GM12878 (cell line): ENCODE results near the gene AKAP12. TPM values are rescaled to one million over a fixed set of nuclear protein-coding genes. Genes with fewer than 3 reads are reported as not detected.

Experiments
- ATAC-seq: fragments of 200-7000 bp; cut with Tn5 transposase; 3 replicates; pipeline ENCODE4 v1.9.1; 2020; ENCODE audit warnings: mild to moderate bottlenecking, moderate library complexity
- BruUV-seq: library from RNA; stranded (reverse); fragments of 400-500 nt; replicated peaks from 2 replicates; lab custom pipeline; 2021; lab: Mats Ljungman, UMichigan
- CTCF ChIA-PET: fragments of 300-600 bp; sonication (Branson Sonifier 250); formaldehyde crosslinking; extraction: SDS; loops from one replicate; lab custom pipeline; 2021; ENCODE audit warnings: inconsistent platforms; lab: Yijun Ruan, JAX
- POLR2A ChIA-PET: fragments of 350-600 bp; formaldehyde crosslinking; extraction: SDS; loops from one replicate; lab custom pipeline; 2021; ENCODE audit warnings: inconsistent platforms; lab: Charles Lee
- RAD21 ChIA-PET: fragments of 300-600 bp; sonication (Branson Sonifier 250); formaldehyde crosslinking; loops from one replicate; lab custom pipeline; 2023; ENCODE audit warnings: antibody characterized with exemption; ENCODE audit not compliant: unreplicated experiment; lab: Charles Lee
- SMC1A ChIA-PET: fragments of 300-600 bp; sonication (Branson Sonifier 250); formaldehyde crosslinking; loops from one replicate; lab custom pipeline; 2023; ENCODE audit not compliant: unreplicated experiment, uncharacterized antibody; lab: Charles Lee
- DNase-seq: peaks from one replicate; pipeline ENCODE4 v3.0.0-alpha.2; 2011; ENCODE audit warnings: low read depth, low spot score
- FAIRE-seq: peaks from 3 replicates; lab custom pipeline; 2011; peaks lifted over from hg19 to GRCh38; lab: Jason Lieb, UNC
- H2AFZ ChIP-seq: 2 replicates; pipeline ENCODE4 v1.6.0; 2011; ENCODE audit warnings: low read depth, low read length, control low read depth; ENCODE audit not compliant: control insufficient read depth
- H3K27ac ChIP-seq: 2 replicates; pipeline ENCODE4 v1.5.1; 2011; ENCODE audit warnings: control low read depth; ENCODE audit not compliant: control insufficient read depth, insufficient read depth
- H3K27me3 ChIP-seq, 2 experiments: replicated peaks in 1 of 2; 2 replicates each; pipeline versions ENCODE4 v1.6.0 to v1.6.1; 2011; ENCODE audit warnings: low read length in 1 of 2; ENCODE audit not compliant: control insufficient read depth in 2 of 2, insufficient read depth in 2 of 2
- H3K36me3 ChIP-seq, 2 experiments: 2 replicates each; pipeline ENCODE4 v1.5.1; 2011; ENCODE audit warnings: low read length in 1 of 2; ENCODE audit not compliant: control insufficient read depth in 2 of 2, insufficient read depth in 2 of 2
- H3K4me1 ChIP-seq: 2 replicates; pipeline ENCODE4 v1.6.1; 2011; ENCODE audit warnings: mild to moderate bottlenecking, low read length, moderate library complexity, mixed read lengths; ENCODE audit not compliant: control insufficient read depth, insufficient read depth
- H3K4me2 ChIP-seq: 2 replicates; pipeline ENCODE4 v1.6.0; 2011; ENCODE audit warnings: control low read depth; ENCODE audit not compliant: control insufficient read depth, insufficient read depth
- H3K4me3 ChIP-seq: fragments of 200-600 bp; sonication (generic); 2 replicates; pipeline ENCODE4 v1.5.1; 2016
- H3K79me2 ChIP-seq: 2 replicates; pipeline ENCODE4 v1.6.0; 2011; ENCODE audit warnings: low read length; ENCODE audit not compliant: control insufficient read depth, insufficient read depth
- H3K9ac ChIP-seq: 2 replicates; pipeline ENCODE4 v1.8.0; 2011; ENCODE audit warnings: low read length, control low read depth, mixed read lengths; ENCODE audit not compliant: control insufficient read depth, insufficient read depth
- H3K9me3 ChIP-seq: replicated peaks from 3 replicates; pipeline ENCODE4 v1.5.1; 2011; ENCODE audit warnings: mild to moderate bottlenecking, low read length; ENCODE audit not compliant: control insufficient read depth, insufficient read depth
- H4K20me1 ChIP-seq: 2 replicates; pipeline ENCODE4 v1.6.0; 2011; ENCODE audit not compliant: control insufficient read depth, insufficient read depth
- ASH2L ChIP-seq: fragments of 300-600, 200-600 bp; sonication (generic); IDR thresholded peaks from 2 replicates; pipeline ENCODE4 v1.6.1; 2017; ENCODE audit warnings: low read depth, mild to moderate bottlenecking, borderline replicate concordance
- CBX5 ChIP-seq: sonication (generic); IDR thresholded peaks from 2 replicates; pipeline ENCODE4 v1.6.1; 2016; ENCODE audit warnings: low read depth, moderate library complexity, mild to moderate bottlenecking, inconsistent platforms
- HCFC1 ChIP-seq: fragments of 150-350 bp; IDR thresholded peaks from 2 replicates; pipeline ENCODE4 v1.6.1; 2014; ENCODE audit warnings: low read length
- RB1 ChIP-seq: fragments of 450-650 bp; formaldehyde crosslinking; IDR thresholded peaks from 2 replicates; pipeline ENCODE4 v1.6.1; 2017; ENCODE audit warnings: mild to moderate bottlenecking, borderline replicate concordance
- SUZ12 ChIP-seq: fragments of 200-600 bp; sonication (generic); IDR thresholded peaks from one replicate; pipeline ENCODE4 v1.6.1; 2018; ENCODE audit warnings: antibody characterized with exemption, mild to moderate bottlenecking; ENCODE audit not compliant: unreplicated experiment
- ZNF217 ChIP-seq: fragments of 450-650 bp; IDR thresholded peaks from 2 replicates; pipeline ENCODE4 v1.6.1; 2017; ENCODE audit warnings: antibody characterized with exemption, mild to moderate bottlenecking
- WGBS: methylation state at CpG from one replicate; pipeline ENCODE4 v1.1.6; 2016; ENCODE audit warnings: low lambda C conversion rate; ENCODE audit not compliant: insufficient replicate concordance, insufficient coverage; ENCODE audit errors: missing lambda C conversion rate; 5-methylcytosine and 5-hydroxymethylcytosine counted together
- in situ Hi-C: fragments of 300-500 bp; cut with MboI; formaldehyde crosslinking; loops from 9 replicates; pipeline ENCODE4 v1.14.3; 2018; ENCODE audit warnings: mixed read lengths
- intact Hi-C: fragments of 100-400 bp; cut with micrococcal nuclease; formaldehyde crosslinking; loops from one replicate; pipeline ENCODE4 v1.14.2; 2022; ENCODE audit not compliant: unreplicated experiment
- polyA plus RNA-seq, 11 experiments: library from polyadenylated mRNA; depleted of rRNA in 4 of 11; unstranded in 6 of 11; stranded (reverse) in 5 of 11; fragments of >200 nt; fragmentation: Nextera tagmentation in 4 of 11; fragmentation: Illumina TruSeq in 1 of 11; extraction: Ambion mirVana in 4 of 11; extraction: Trizol in 1 of 11; gene quantifications; 1 replicate in 1 of 11; 2 replicates in 10 of 11; pipeline versions ENCODE4 v1.2.1 to v1.2.3, GENCODE V29; 2011 to 2016; ENCODE audit warnings: inconsistent platforms in 2 of 11, missing spikeins in 2 of 11, low read depth in 1 of 11
- total RNA-seq, 4 experiments: library from RNA; depleted of rRNA in 3 of 4; stranded (reverse); fragments of >200 nt in 3 of 4; fragmentation: Illumina TruSeq in 1 of 4; extraction: Trizol in 1 of 4; gene quantifications; 2 replicates each; pipeline versions ENCODE4 v1.2.1 to v1.2.3, GENCODE V29; 2013 to 2021
- TF ChIP-seq, protein P1 (sequence below): fragments of 450-650 bp; IDR thresholded peaks from 2 replicates; pipeline ENCODE4 v1.6.1; 2017; ENCODE audit warnings: mild to moderate bottlenecking, moderate library complexity

The AKAP12 gene
- total and polyA plus RNA-seq, 10 of the 15 experiments (the other 5 are each of a cell fraction or from before 2014, with no cell fraction given) = under 0.01 to 0.72 (median 0.06) TPM; not detected in 4

DNA sequence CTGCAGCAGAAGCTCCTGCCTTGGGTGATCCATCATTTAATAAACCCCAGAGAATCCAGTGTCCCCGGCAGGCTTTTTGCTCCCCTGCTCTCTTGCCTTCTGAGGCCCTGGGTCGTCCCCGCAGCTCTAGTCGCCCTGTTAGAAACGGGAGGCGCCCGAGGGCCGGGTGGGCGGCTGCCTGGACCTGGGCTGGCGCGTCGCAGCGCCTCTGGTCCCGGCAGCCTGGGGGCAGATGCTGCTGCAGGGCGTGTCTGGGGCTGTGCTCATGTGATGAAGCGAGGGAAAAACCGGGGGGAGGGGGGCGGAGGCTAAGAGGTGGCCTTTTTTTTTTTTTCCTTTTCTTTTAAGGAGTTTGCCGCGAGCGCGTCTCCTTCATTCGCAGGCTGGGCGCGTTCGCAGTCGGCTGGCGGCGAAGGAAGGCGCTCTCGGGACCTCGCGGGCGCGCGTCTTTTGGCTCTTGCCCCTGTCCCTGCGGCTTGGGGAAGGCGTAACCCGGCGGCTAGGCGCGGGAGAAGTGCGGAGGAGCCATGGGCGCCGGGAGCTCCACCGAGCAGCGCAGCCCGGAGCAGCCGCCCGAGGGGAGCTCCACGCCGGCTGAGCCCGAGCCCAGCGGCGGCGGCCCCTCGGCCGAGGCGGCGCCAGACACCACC, 394 bp downstream of the AKAP12 start:
- CTCF ChIA-PET = no interaction called here
- no peak for DNase-seq
- Histone ChIP-seq H3K4me3 (no peak overlapping the region), H3K9ac (no peak overlapping the region), H4K20me1 (no peaks in the 10 kb centered on the region), H3K36me3 (no peaks in the 10 kb centered on the region), H3K4me1 (no peaks in the 10 kb centered on the region), H3K27ac (no peak overlapping the region), H3K4me2 (peak overlapping the region; percentile 69), H2AFZ (no peak overlapping the region), H3K79me2 (no peaks in the 10 kb centered on the region), H3K9me3 (no peaks in the 10 kb centered on the region), H3K27me3 (peaks cover 11 to 24% of the 10 kb centered on the region in 2 experiments)
- TF ChIP-seq RB1 = no peak
- TF ChIP-seq ZNF217 = no peak
- POLR2A ChIA-PET = interaction anchor here (0.6 kb wide), 1 partner anchor 260 kb away, joined by 3 read pairs; no protein-coding TSS in a partner anchor
- 1% methylated on average over 39 of the region's 60 CpGs for WGBS
- in situ Hi-C loops (no loop called here), intact Hi-C loops (no loop called here)
- ATAC-seq = peak; percentile 57
- RAD21 ChIA-PET = no interaction called here
- SMC1A ChIA-PET = no interaction called here
- BruUV-seq = no TSS peak
- FAIRE-seq = no peak

DNA sequence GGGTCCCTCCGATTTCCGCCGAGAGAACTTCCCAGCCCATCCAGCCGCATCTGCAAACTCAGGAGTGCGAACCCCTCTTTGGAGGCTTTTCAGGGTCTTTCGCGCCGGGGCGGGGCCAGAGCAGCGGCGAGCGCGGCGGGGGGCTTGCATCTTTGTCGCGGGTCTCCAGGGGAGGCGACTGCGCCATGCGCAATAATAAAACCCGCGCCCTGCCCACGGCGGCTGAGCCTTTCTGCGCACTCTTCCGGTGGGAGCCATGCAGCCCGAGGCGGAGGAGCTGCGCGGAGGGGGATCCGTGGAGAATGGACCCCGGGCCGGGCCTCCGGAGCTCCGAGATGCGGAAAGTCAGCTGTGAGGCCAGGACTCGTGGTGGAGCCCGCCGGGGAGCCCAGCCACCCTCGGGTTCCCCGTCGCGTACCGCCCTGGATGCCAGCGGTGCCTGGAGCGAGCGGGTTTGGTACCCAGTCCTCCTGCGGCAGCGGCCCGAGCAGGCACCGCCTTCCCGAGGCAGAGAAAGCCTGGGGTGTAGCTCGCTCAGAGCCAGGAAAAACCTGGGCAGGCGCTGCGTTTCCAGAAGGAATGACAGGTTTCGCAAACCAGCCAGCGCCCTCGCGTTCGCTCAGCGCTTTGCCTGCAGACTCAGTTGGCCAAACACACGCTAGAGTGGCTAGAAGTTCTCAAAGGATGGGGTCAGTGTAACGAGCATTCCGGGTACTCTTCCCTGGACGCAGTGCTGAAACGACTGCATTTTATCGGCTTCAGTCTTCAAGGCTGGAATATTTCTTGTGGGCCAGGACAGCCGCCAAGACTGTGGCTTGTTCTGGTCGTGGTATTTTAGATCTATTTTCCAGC, 1.2 kb downstream of the AKAP12 start:
- no peaks in the 10 kb centered on the region for H3K36me3 ChIP-seq
- no peaks in the 10 kb centered on the region for H3K79me2 ChIP-seq
- H3K9me3 ChIP-seq = no peaks in the 10 kb centered on the region
- BruUV-seq = no TSS peak
- peak overlapping the region; percentile 69; the same call in 1 of the 2 replicates for H3K4me2 ChIP-seq
- H3K4me3 ChIP-seq = no peak overlapping the region
- DNase-seq = no peak
- 15% methylated on average over 59 of the region's 68 CpGs for WGBS
- ChIA-PET SMC1A (no interaction called here), RAD21 (no interaction called here), POLR2A (interaction anchor here (0.6 kb wide), 1 partner anchor 261 kb away, joined by 3 read pairs; no protein-coding TSS in a partner anchor), CTCF (no interaction called here)
- no peak for TF ChIP-seq ASH2L
- TF ChIP-seq CBX5 = no peak
- peak; percentile 87 for TF ChIP-seq SUZ12
- TF ChIP-seq, protein P1, sequence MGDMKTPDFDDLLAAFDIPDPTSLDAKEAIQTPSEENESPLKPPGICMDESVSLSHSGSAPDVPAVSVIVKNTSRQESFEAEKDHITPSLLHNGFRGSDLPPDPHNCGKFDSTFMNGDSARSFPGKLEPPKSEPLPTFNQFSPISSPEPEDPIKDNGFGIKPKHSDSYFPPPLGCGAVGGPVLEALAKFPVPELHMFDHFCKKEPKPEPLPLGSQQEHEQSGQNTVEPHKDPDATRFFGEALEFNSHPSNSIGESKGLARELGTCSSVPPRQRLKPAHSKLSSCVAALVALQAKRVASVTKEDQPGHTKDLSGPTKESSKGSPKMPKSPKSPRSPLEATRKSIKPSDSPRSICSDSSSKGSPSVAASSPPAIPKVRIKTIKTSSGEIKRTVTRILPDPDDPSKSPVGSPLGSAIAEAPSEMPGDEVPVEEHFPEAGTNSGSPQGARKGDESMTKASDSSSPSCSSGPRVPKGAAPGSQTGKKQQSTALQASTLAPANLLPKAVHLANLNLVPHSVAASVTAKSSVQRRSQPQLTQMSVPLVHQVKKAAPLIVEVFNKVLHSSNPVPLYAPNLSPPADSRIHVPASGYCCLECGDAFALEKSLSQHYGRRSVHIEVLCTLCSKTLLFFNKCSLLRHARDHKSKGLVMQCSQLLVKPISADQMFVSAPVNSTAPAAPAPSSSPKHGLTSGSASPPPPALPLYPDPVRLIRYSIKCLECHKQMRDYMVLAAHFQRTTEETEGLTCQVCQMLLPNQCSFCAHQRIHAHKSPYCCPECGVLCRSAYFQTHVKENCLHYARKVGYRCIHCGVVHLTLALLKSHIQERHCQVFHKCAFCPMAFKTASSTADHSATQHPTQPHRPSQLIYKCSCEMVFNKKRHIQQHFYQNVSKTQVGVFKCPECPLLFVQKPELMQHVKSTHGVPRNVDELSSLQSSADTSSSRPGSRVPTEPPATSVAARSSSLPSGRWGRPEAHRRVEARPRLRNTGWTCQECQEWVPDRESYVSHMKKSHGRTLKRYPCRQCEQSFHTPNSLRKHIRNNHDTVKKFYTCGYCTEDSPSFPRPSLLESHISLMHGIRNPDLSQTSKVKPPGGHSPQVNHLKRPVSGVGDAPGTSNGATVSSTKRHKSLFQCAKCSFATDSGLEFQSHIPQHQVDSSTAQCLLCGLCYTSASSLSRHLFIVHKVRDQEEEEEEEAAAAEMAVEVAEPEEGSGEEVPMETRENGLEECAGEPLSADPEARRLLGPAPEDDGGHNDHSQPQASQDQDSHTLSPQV = no peak
- no peak for TF ChIP-seq HCFC1
- peaks cover 11 to 24% of the 10 kb centered on the region in 2 experiments for H3K27me3 ChIP-seq
- H3K4me1 ChIP-seq = no peaks in the 10 kb centered on the region
- in situ Hi-C loops (no loop called here), intact Hi-C loops (no loop called here)
- no peak for FAIRE-seq
- H2AFZ ChIP-seq = no peak overlapping the region
- no peak overlapping the region for H3K27ac ChIP-seq
- H3K9ac ChIP-seq = no peak overlapping the region
- no peak; the same call in 2 of the 3 replicates for ATAC-seq
- H4K20me1 ChIP-seq = no peaks in the 10 kb centered on the region
